SU-DHL-6 (cell line): ENCODE data around the gene WBP4.

Source experiments
- CTCF ChIP-seq: fragments of 200-600 bp; sonication (generic); IDR thresholded peaks from one replicate; pipeline ENCODE4 v1.5.1; 2017; ENCODE audit warnings: antibody characterized with exemption, mild to moderate bottlenecking, low read length, moderate library complexity; ENCODE audit not compliant: insufficient read depth, poor library complexity, severe bottlenecking
- EZH2phosphoT487 ChIP-seq: fragments of 200-600 bp; sonication (generic), shearing (Covaris generic); conservative IDR thresholded peaks from 2 replicates; pipeline ENCODE4 v1.6.1; 2018; ENCODE audit warnings: mild to moderate bottlenecking, antibody characterized with exemption, low read length, moderate library complexity, mixed read lengths

DNA sequence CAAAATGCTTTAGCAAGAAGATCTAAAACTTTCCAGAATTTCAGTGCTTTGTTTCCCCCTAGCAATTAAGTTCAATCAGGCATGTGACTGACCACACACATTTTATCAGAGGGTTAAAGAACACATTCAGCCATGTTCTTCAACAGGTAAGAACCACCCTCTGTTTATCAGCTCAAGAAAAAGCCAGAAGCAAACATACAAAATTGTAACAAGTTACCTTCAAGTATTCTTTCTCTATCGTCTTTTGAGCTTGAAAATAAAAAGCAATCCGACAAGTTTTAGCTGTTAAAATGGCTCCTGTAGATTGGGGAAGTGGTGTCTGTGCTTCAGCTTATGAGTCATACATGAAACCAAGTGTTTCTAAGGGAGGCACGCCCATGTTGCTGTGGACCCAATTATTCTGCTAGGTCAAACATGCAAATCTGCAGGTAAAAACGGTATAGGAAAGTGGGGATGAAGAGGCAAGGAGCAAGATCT is 42.3 kb upstream of the WBP4 start, which contains the start of gene ELF1:
- no peak for TF ChIP-seq CTCF
- no peak for TF ChIP-seq EZH2phosphoT487
